Adrenal gland (tissue), 12 donors: ENCODE results near the gene NLGN4X. TPM values are rescaled to one million over a fixed set of nuclear protein-coding genes. Genes with fewer than 3 reads are reported as not detected.

Experiments used
- DNase-seq, 7 donors: peaks; one replicate each; pipeline ENCODE4 v3.0.0-alpha.2; 2019 to 2020
- H3K27ac ChIP-seq, 5 donors: fragments of 200-600 bp; sonication (generic) in 4 of 5; 1 replicate in 3 of 5; 2 replicates in 2 of 5; pipeline versions ENCODE4 v1.5.1 to v1.8.0; 2016 to 2020; ENCODE audit warnings: mild to moderate bottlenecking in 1 of 5
- H3K27me3 ChIP-seq: fragments of 200-600 bp; 2 replicates; pipeline ENCODE4 v1.8.0; 2021
- H3K36me3 ChIP-seq, 2 donors: fragments of 200-600 bp; replicated peaks in 1 of 2; 1 replicate in 1 of 2; 2 replicates in 1 of 2; pipeline versions ENCODE4 v1.5.1 to v1.8.0; 2018 to 2022
- H3K4me1 ChIP-seq, 2 donors: fragments of 200-600 bp; replicated peaks in 1 of 2; 1 replicate in 1 of 2; 2 replicates in 1 of 2; pipeline versions ENCODE4 v1.5.1 to v1.8.0; 2018 to 2021
- H3K4me3 ChIP-seq, 4 donors: fragments of 200-600 bp; sonication (generic) in 3 of 4; one replicate each; pipeline ENCODE4 v1.5.1; 2016 to 2018
- H3K9me3 ChIP-seq, 3 donors: fragments of 200-600 bp; sonication (generic) in 1 of 3; replicated peaks in 1 of 3; 1 replicate in 2 of 3; 2 replicates in 1 of 3; pipeline versions ENCODE4 v1.5.1 to v1.8.0; 2016 to 2021
- POLR2A ChIP-seq, 2 donors: fragments of 450-650 bp; IDR thresholded peaks; one replicate each; pipeline ENCODE4 v1.6.1; 2017; ENCODE audit warnings: antibody characterized with exemption in 2 of 2, mild to moderate bottlenecking in 2 of 2, moderate library complexity in 1 of 2
- WGBS, 4 donors: extraction: QIAGEN DNeasy Blood & Tissue Kit in 2 of 4; methylation state at CpG; one replicate each; pipeline versions ENCODE4 v1.1.5 to v1.1.7; 2013 to 2017; 5-methylcytosine and 5-hydroxymethylcytosine counted together
- intact Hi-C, 2 donors: fragments of 100-400 bp; cut with DNase I; formaldehyde crosslinking; loops; one replicate each; pipeline versions ENCODE4 v1.14.1 to v1.15.0; 2022 to 2023
- polyA plus RNA-seq, 3 donors: library from polyadenylated mRNA; stranded (reverse); fragments of 200-250 nt in 2 of 3; fragments of 350-450 nt in 1 of 3; fragmentation: Illumina TruSeq in 1 of 3; extraction: RNeasy Lipid Tissue Mini Kit (QIAGEN cat#74804) in 1 of 3; gene quantifications; one replicate each; pipeline ENCODE4 v1.2.3, GENCODE V29; 2013 to 2014
- total RNA-seq, 9 donors: library from RNA; depleted of rRNA in 4 of 9; stranded (reverse); fragments of >200 nt in 4 of 9; fragments of 120-200 nt in 1 of 9; fragmentation: NEBNext Ultra II Directional in 1 of 9; extraction: Animal tissue kit (Norgen Biotek cat#: 25700) in 1 of 9; gene quantifications; one replicate each; pipeline versions ENCODE4 v1.1.0 to v1.2.4, GENCODE V29; 2013 to 2023
- TF ChIP-seq, protein P1 (sequence below), 6 experiments: fragments of 450-650 bp in 4 of 6; fragments of 200-600 bp in 2 of 6; sonication (generic) in 1 of 6; IDR thresholded peaks; 1 replicate in 5 of 6; 2 replicates in 1 of 6; pipeline versions ENCODE4 v1.5.1 to v1.8.0; 2016 to 2021; ENCODE audit warnings: antibody characterized with exemption in 6 of 6, mild to moderate bottlenecking in 2 of 6, moderate library complexity in 1 of 6
- donor health status: healthy with polysubstance abuse.
- donor health status: Bipolar disorder and iron deficiency.
- donor health status: DM: yes; HTN: yes; CAD: no.
- donor health status: DM: no; HTN: no; CAD: no.
- donor health status: DM: no; HTN: no; CAD: no.
- donor health status: DM: yes; HTN: yes; CAD: no.

The NLGN4X gene
- total and polyA plus RNA-seq, 12 donors = 0.16 to 3.4 (median 1.3) TPM

DNA sequence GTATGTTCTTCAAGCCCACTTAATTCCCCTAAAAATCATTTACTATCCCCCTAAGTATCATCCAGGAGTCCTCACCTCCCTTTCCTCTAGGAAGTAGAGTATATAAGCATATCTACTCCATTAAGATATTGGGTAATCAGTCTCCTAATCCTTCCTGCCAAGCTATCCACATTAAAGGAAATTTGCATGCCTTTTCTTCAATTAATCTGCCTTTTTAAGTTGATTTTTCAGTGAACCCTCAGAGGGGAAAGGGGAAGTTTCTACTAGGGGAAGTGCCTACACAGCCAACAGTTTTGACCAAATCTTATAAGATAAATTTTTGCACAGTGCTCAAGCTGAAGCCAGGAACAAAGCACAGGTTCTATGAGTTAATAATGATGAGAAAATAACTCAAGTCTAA lies 222.8 kb downstream of the NLGN4X start:
- Histone ChIP-seq H3K27me3 (no peaks in the 10 kb centered on the region), H3K27ac (no peak overlapping the region), H3K4me3 (no peak overlapping the region), H3K4me1 (no peaks in the 10 kb centered on the region), H3K36me3 (no peaks in the 10 kb centered on the region), H3K9me3 (no peaks in the 10 kb centered on the region)
- intact Hi-C loops = no loop called here
- TF ChIP-seq, protein P1, sequence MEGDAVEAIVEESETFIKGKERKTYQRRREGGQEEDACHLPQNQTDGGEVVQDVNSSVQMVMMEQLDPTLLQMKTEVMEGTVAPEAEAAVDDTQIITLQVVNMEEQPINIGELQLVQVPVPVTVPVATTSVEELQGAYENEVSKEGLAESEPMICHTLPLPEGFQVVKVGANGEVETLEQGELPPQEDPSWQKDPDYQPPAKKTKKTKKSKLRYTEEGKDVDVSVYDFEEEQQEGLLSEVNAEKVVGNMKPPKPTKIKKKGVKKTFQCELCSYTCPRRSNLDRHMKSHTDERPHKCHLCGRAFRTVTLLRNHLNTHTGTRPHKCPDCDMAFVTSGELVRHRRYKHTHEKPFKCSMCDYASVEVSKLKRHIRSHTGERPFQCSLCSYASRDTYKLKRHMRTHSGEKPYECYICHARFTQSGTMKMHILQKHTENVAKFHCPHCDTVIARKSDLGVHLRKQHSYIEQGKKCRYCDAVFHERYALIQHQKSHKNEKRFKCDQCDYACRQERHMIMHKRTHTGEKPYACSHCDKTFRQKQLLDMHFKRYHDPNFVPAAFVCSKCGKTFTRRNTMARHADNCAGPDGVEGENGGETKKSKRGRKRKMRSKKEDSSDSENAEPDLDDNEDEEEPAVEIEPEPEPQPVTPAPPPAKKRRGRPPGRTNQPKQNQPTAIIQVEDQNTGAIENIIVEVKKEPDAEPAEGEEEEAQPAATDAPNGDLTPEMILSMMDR (IDR thresholded peaks at IDR 0.05) = no peak
- no peak for TF ChIP-seq POLR2A (IDR thresholded peaks at IDR 0.05)
- no peak for DNase-seq

DNA sequence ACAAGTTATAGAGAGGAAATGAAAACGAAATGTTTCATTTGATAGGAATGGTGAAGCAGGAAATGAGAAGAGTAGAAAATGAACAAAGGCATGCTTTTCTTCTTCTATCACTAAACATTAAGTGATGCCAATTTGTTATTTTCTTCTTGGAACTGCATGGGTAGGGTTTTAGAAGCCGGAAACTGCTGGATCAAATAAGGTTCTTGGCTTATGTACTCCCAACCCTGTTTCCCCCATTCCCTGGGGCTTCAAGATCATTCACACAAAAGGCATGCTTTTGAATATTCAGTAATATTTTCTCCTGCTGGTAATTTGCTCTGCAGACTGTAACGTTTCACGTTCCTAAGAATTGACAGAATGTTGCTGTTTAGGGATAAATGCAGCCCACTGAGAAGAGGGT lies 224.1 kb downstream of the NLGN4X start:
- intact Hi-C loops = no loop called here
- no peaks in the 10 kb centered on the region for H3K27me3 ChIP-seq
- TF ChIP-seq, protein P1 (IDR thresholded peaks at IDR 0.05) = no peak
- TF ChIP-seq POLR2A (IDR thresholded peaks at IDR 0.05) = no peak
- no peak overlapping the region for H3K4me3 ChIP-seq
- no peaks in the 10 kb centered on the region for H3K36me3 ChIP-seq
- no peaks in the 10 kb centered on the region for H3K9me3 ChIP-seq
- no peak for DNase-seq
- no peak overlapping the region for H3K27ac ChIP-seq
- 55 to 68% (median 57%) methylated on average over 4 of the region's 4 CpGs for WGBS, 4 donors
- H3K4me1 ChIP-seq = no peaks in the 10 kb centered on the region

DNA sequence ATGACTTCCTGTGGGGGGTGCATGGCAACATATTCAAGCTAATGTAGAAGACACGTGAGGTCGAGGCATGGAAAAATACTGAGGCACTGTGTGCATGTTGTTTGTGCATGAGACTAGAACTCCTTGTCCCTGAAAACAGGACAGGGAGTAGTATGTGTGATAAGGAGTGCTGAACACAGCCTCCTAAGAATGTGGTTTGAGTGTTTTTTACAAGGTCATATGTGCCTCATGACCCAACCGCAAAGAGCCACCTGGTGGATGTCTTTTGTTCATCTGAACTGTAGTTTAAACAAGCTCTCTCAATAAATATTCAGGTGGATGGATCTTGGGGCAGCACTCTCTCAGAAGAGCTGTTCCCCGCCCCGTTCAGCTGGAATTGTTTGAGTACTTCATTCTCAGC lies 226.6 kb downstream of the NLGN4X start:
- WGBS, 4 donors = 57 to 93% (median 62%) methylated on average over 4 to 5 of the region's 5 CpGs
- H3K9me3 ChIP-seq = no peaks in the 10 kb centered on the region
- no peak overlapping the region for H3K4me3 ChIP-seq
- no peaks in the 10 kb centered on the region for H3K4me1 ChIP-seq
- DNase-seq = no peak
- H3K27me3 ChIP-seq = no peaks in the 10 kb centered on the region
- TF ChIP-seq, protein P1 (IDR thresholded peaks at IDR 0.05) = no peak
- no peak for TF ChIP-seq POLR2A (IDR thresholded peaks at IDR 0.05)
- intact Hi-C loops = no loop called here
- H3K36me3 ChIP-seq = no peaks in the 10 kb centered on the region
- H3K27ac ChIP-seq = no peak overlapping the region

DNA sequence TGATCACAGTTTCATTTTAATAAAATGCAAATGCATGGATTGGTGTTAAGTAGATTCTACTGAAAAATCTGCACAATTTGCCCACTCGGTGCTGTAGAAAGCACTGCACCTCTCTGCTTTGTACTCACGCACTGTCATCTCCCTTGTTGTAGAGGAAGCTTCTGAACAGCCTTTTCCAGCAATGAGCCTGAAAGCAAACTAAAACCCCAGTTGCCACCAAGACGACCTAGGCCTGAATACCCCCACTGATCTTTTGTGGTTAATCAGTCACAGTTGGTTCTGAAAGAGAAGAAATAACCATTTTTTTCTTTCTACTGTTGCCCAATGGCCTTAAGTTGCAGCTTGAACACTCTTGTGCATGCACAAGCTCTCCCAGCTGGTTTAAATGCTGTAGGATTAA lies 229.8 kb downstream of the NLGN4X start:
- no peak for DNase-seq
- WGBS, 4 donors = 51 to 58% (median 55%) methylated on average over 3 of the region's 3 CpGs
- H3K4me1 ChIP-seq = no peaks in the 10 kb centered on the region
- no peaks in the 10 kb centered on the region for H3K9me3 ChIP-seq
- no peak for TF ChIP-seq POLR2A (IDR thresholded peaks at IDR 0.05)
- TF ChIP-seq, protein P1 (IDR thresholded peaks at IDR 0.05) = no peak
- H3K36me3 ChIP-seq = no peaks in the 10 kb centered on the region
- H3K27ac ChIP-seq = no peak overlapping the region
- H3K4me3 ChIP-seq = no peak overlapping the region
- intact Hi-C loops = no loop called here
- no peaks in the 10 kb centered on the region for H3K27me3 ChIP-seq
